ENCODE results near the gene TAF1.
"Not testable (repeated sequence)": the region's sequence is repeated elsewhere in the genome, so short reads cannot be mapped to it uniquely, and the experiment has no call there.

GRCh38 chrX:71324452-71324851 is 41.7 kb upstream of the TAF1 start:
- not testable (repeated sequence) for TF ChIP-seq CTCF (IDR thresholded peaks at IDR 0.05); TCF7L2 (IDR thresholded peaks at IDR 0.05; ENCODE audit: low read depth, low read length); REST (IDR thresholded peaks at IDR 0.05; ENCODE audit: insufficient read depth in 1 of 2, low read depth in 2 of 2, low read length in 1 of 2); POLR2AphosphoS5 (IDR thresholded peaks at IDR 0.05; ENCODE audit: low read depth, low read length)
